Hepatic stellate cell (primary cell): ENCODE results near the gene CNTF.
A peak's percentile ranks its signal among the peaks of the same experiment; 100 is the strongest.
"Not testable (repeated sequence)": the region's sequence is repeated elsewhere in the genome, so short reads cannot be mapped to it uniquely, and the experiment has no call there.

ENCODE experiments used
- DNase-seq: peaks from one replicate; pipeline ENCODE4 v3.0.0; 2011; ENCODE audit warnings: low spot score

CNTF gene

GRCh38 chr11:58622344-58622743 is at the start of gene CNTF:
CNTF (plus strand) TSS chr11:58622665; CDS start chr11:58622753, 88 bp downstream.
- no peak for DNase-seq

- not testable (repeated sequence) for DNase-seq
Measured at GRCh38 chr11:58572906-58573305, 49.6 kb upstream of the CNTF start.

GRCh38 chr11:58573451-58574104 is 48.9 kb upstream of the CNTF start:
- DNase-seq, result peak; percentile 44

- DNase-seq, result no peak
Measured at GRCh38 chr11:58574881-58575280, 47.6 kb upstream of the CNTF start.

- peak; percentile 8 for DNase-seq
Measured at GRCh38 chr11:58575377-58576020, 47.0 kb upstream of the CNTF start, which contains the start of gene LPXN. LPXN (minus strand) TSS chr11:58575856; CDS start chr11:58575772, 84 bp downstream.

- peak; percentile 10 for DNase-seq
Measured at GRCh38 chr11:58576887-58577471, 45.5 kb upstream of the CNTF start.

- peak; percentile 17 for DNase-seq
Measured at GRCh38 chr11:58577555-58578135, 44.8 kb upstream of the CNTF start.

GRCh38 chr11:58578136-58578634 is 44.3 kb upstream of the CNTF start:
- peak; percentile 63 for DNase-seq

- DNase-seq, result peak; percentile 92
Measured at GRCh38 chr11:58578635-58579191, 43.8 kb upstream of the CNTF start, which contains the start of gene ZFP91. ZFP91 (plus strand) TSS chr11:58579063; CDS start chr11:58579282, 219 bp downstream.

GRCh38 chr11:58579192-58580129 is 43.0 kb upstream of the CNTF start:
- peak; percentile 76 for DNase-seq

- DNase-seq, result no peak
Measured at GRCh38 chr11:58580311-58580710, 42.2 kb upstream of the CNTF start.

GRCh38 chr11:58582437-58582836 is 40.0 kb upstream of the CNTF start:
- DNase-seq, result no peak

- no peak for DNase-seq
Measured at GRCh38 chr11:58586998-58587397, 35.5 kb upstream of the CNTF start.

GRCh38 chr11:58591659-58592058 is 30.8 kb upstream of the CNTF start:
- DNase-seq, result no peak

- DNase-seq, result no peak
Measured at GRCh38 chr11:58592760-58593472, 29.5 kb upstream of the CNTF start.

GRCh38 chr11:58594826-58595225 is 27.6 kb upstream of the CNTF start:
- no peak for DNase-seq

- DNase-seq, result no peak
Measured at GRCh38 chr11:58596621-58597020, 25.8 kb upstream of the CNTF start.

GRCh38 chr11:58597486-58598144 is 24.9 kb upstream of the CNTF start:
- DNase-seq, result no peak

- DNase-seq, result no peak
Measured at GRCh38 chr11:58600510-58600909, 22.0 kb upstream of the CNTF start.
